ENCODE results near the gene POLR2A.
"Not testable (repeated sequence)": the region's sequence is repeated elsewhere in the genome, so short reads cannot be mapped to it uniquely, and the experiment has no call there.

Gene POLR2A

DNA sequence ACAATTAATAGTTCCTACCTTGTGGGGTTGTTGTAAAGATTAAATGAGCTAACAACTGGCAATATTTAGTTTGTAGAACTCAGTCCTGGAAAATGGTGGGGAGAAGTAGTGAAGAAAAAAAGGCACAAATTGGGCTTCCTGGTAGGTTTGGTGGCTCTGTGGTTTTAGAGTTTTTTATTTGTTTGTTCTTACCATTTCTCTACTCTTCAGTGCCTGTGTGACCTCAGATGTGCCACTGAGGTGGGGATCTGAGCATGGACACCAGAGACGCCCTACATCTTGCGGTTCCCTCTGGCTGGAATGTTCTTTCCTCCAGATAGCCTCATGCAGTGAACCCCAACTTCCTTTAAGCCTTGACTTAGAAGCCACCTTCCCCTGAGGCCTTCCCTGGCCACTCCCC is 12.4 kb upstream of the POLR2A start:
- Histone ChIP-seq H3K9me3 (ENCODE audit: insufficient read depth, low read length, severe bottlenecking) (no peaks in the 10 kb centered on the region), H3K36me3 (ENCODE audit: insufficient read depth, low read length) (peaks cover 9% of the 10 kb centered on the region), H3K27ac (ENCODE audit: low read length) (peak overlapping the region; percentile 52; the same call in 1 of the 2 replicates), H3K79me2 (ENCODE audit: insufficient read depth, low read length) (peaks cover 71% of the 10 kb centered on the region), H3K27me3 (ENCODE audit: insufficient read depth, low read length, poor library complexity) (no peaks in the 10 kb centered on the region), H3K9ac (ENCODE audit: low read depth, low read length) (no peak overlapping the region), H3K4me1 (ENCODE audit: insufficient read depth, low read length) (no peaks in the 10 kb centered on the region), H4K20me1 (ENCODE audit: insufficient read depth, low read length) (peaks cover 20% of the 10 kb centered on the region; the same call in 1 of the 2 replicates), H3K4me3 (ENCODE audit: low read depth in 1 of 2, low read length in 2 of 2) (no peak overlapping the region), H2AFZ (ENCODE audit: low read depth, low read length) (no peak overlapping the region), H3K4me2 (ENCODE audit: insufficient read depth, low read length) (no peak overlapping the region)
- ATAC-seq (ENCODE audit: insufficient read depth, low read depth) (no peak), DNase-seq (no peak)
- TF ChIP-seq EZH2 (IDR thresholded peaks at IDR 0.05; ENCODE audit: borderline replicate concordance, low read depth, low read length, severe bottlenecking): no peak
- TF ChIP-seq, protein P1, sequence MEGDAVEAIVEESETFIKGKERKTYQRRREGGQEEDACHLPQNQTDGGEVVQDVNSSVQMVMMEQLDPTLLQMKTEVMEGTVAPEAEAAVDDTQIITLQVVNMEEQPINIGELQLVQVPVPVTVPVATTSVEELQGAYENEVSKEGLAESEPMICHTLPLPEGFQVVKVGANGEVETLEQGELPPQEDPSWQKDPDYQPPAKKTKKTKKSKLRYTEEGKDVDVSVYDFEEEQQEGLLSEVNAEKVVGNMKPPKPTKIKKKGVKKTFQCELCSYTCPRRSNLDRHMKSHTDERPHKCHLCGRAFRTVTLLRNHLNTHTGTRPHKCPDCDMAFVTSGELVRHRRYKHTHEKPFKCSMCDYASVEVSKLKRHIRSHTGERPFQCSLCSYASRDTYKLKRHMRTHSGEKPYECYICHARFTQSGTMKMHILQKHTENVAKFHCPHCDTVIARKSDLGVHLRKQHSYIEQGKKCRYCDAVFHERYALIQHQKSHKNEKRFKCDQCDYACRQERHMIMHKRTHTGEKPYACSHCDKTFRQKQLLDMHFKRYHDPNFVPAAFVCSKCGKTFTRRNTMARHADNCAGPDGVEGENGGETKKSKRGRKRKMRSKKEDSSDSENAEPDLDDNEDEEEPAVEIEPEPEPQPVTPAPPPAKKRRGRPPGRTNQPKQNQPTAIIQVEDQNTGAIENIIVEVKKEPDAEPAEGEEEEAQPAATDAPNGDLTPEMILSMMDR (IDR thresholded peaks at IDR 0.05; ENCODE audit: borderline replicate concordance, extremely low read depth, low read length, poor library complexity, severe bottlenecking): no peak

DNA sequence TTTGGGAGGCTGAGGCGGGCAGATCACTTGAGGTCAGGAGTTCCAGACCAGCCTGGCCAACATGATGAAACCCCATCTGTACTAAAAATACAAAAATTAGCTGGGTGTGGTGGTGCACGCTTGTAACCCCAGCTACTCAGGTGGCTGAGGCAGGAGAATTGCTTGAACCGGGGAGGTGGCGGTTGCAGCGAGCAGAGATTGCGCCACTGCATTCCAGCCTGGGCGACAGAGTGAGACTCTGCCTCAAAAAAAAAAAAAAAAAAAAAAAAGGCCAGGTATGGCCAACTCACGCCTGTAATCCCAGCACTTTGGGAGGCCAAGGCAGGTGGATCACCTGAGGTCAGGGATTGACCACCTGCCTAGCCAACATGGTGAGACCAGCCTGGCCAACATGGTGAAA is 9.4 kb upstream of the POLR2A start:
- H3K4me2 ChIP-seq (ENCODE audit: insufficient read depth, low read length); ATAC-seq (ENCODE audit: insufficient read depth, low read depth); H2AFZ ChIP-seq (ENCODE audit: low read depth, low read length); H3K9ac ChIP-seq (ENCODE audit: low read depth, low read length); H3K27ac ChIP-seq (ENCODE audit: low read length); H3K27me3 ChIP-seq (ENCODE audit: insufficient read depth, low read length, poor library complexity); DNase-seq; H3K9me3 ChIP-seq (ENCODE audit: insufficient read depth, low read length, severe bottlenecking); H3K4me3 ChIP-seq (ENCODE audit: low read depth in 1 of 2, low read length in 2 of 2); H3K36me3 ChIP-seq (ENCODE audit: insufficient read depth, low read length): not testable (repeated sequence)
- H3K79me2 ChIP-seq (ENCODE audit: insufficient read depth, low read length): peaks cover 86% of the 10 kb centered on the region
- peaks cover 20% of the 10 kb centered on the region for H3K4me1 ChIP-seq (ENCODE audit: insufficient read depth, low read length)
- peaks cover 36% of the 10 kb centered on the region for H4K20me1 ChIP-seq (ENCODE audit: insufficient read depth, low read length)

DNA sequence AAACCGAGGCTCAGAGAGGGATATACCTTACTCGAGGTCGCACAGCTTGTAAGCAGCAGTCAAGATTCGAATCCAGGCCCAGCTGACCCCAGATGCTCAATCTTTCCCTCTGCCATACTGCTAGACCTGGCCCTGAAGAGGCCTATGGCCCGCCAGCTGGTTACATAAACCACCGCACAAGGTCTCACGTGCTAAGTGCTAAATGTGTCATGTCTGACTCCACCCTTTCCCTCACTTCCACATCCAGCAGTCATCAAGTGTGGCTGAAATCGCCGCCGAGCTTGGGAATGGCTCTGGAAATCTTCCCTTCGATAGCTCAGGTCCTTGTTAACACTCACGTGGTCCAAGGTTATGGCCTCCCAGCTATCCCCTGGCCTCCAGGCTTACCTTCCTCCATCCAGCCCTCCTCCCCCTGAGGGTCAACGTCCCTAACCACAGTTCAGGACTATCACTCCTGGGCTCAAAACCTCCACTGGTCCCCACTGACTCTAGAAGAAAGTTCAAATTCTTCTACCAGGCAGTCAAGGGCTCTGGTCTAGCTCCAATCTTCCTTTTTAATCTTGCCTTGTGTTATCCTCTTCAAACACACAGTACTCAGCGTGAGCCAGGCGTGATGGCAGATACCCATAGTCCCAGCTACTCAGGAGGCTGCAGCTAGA is 8.3 kb upstream of the POLR2A start:
- Histone ChIP-seq H4K20me1 (ENCODE audit: insufficient read depth, low read length) (peaks cover 32% of the 10 kb centered on the region), H3K9ac (ENCODE audit: low read depth, low read length) (no peak overlapping the region), H3K27ac (ENCODE audit: low read length) (no peak overlapping the region), H2AFZ (ENCODE audit: low read depth, low read length) (no peak overlapping the region), H3K4me3 (ENCODE audit: low read depth in 1 of 2, low read length in 2 of 2) (no peak overlapping the region), H3K79me2 (ENCODE audit: insufficient read depth, low read length) (peaks cover 86% of the 10 kb centered on the region), H3K4me2 (ENCODE audit: insufficient read depth, low read length) (no peak overlapping the region), H3K36me3 (ENCODE audit: insufficient read depth, low read length) (peaks cover 3% of the 10 kb centered on the region), H3K4me1 (ENCODE audit: insufficient read depth, low read length) (peaks cover 29% of the 10 kb centered on the region), H3K27me3 (ENCODE audit: insufficient read depth, low read length, poor library complexity) (no peaks in the 10 kb centered on the region), H3K9me3 (ENCODE audit: insufficient read depth, low read length, severe bottlenecking) (no peaks in the 10 kb centered on the region)
- DNase-seq (no peak), ATAC-seq (ENCODE audit: insufficient read depth, low read depth) (no peak)
- no peak for TF ChIP-seq EZH2 (IDR thresholded peaks at IDR 0.05; ENCODE audit: borderline replicate concordance, low read depth, low read length, severe bottlenecking)
- TF ChIP-seq, protein P1 (IDR thresholded peaks at IDR 0.05; ENCODE audit: borderline replicate concordance, extremely low read depth, low read length, poor library complexity, severe bottlenecking): no peak

DNA sequence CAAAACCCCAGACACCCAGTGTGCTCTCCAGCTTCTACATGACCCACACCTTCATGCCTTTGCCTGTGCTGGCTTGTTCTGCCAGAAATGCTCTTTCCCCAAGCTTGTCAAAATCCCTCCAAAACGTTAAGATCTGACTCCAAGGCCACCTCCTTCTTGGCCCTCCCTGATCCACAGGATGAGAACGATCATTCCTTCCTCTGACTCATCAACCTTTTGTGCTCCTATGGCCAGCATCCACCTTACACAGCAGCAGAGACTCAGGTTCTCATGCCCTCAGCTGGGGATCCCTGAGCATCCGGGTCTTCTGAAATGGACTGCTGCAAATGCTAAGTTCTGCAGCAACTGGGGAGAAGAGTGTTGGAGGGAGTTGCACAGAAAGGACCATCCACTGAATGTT is 7.7 kb upstream of the POLR2A start:
- Histone ChIP-seq H3K4me3 (ENCODE audit: low read depth in 1 of 2, low read length in 2 of 2) (no peak overlapping the region), H3K4me2 (ENCODE audit: insufficient read depth, low read length) (peak overlapping the region; percentile 8; the same call in 1 of the 2 replicates), H4K20me1 (ENCODE audit: insufficient read depth, low read length) (peaks cover 32% of the 10 kb centered on the region), H3K4me1 (ENCODE audit: insufficient read depth, low read length) (peaks cover 29% of the 10 kb centered on the region), H3K27ac (ENCODE audit: low read length) (no peak overlapping the region), H3K9me3 (ENCODE audit: insufficient read depth, low read length, severe bottlenecking) (no peaks in the 10 kb centered on the region), H2AFZ (ENCODE audit: low read depth, low read length) (no peak overlapping the region), H3K9ac (ENCODE audit: low read depth, low read length) (no peak overlapping the region), H3K36me3 (ENCODE audit: insufficient read depth, low read length) (peaks cover 3% of the 10 kb centered on the region), H3K27me3 (ENCODE audit: insufficient read depth, low read length, poor library complexity) (no peaks in the 10 kb centered on the region), H3K79me2 (ENCODE audit: insufficient read depth, low read length) (peaks cover 80% of the 10 kb centered on the region)
- TF ChIP-seq EZH2 (IDR thresholded peaks at IDR 0.05; ENCODE audit: borderline replicate concordance, low read depth, low read length, severe bottlenecking): no peak
- TF ChIP-seq, protein P1 (IDR thresholded peaks at IDR 0.05; ENCODE audit: borderline replicate concordance, extremely low read depth, low read length, poor library complexity, severe bottlenecking): no peak
- DNase-seq (no peak), ATAC-seq (ENCODE audit: insufficient read depth, low read depth) (no peak)
